Psoas muscle (tissue), 8 donors: ENCODE data around the gene TP63. TPM values are rescaled to one million over a fixed set of nuclear protein-coding genes. Genes with fewer than 3 reads are reported as not detected.

Source experiments
- ATAC-seq, 4 donors: fragments of 200-7000 bp; cut with Tn5 transposase; one replicate each; pipeline ENCODE4 v1.9.1; 2020; ENCODE audit warnings: moderate library complexity in 3 of 4, mild to moderate bottlenecking in 2 of 4
- DNase-seq, 2 donors: peaks; one replicate each; pipeline ENCODE4 v3.0.0-alpha.2; 2020
- H3K27ac ChIP-seq: fragments of 200-600 bp; one replicate; pipeline ENCODE4 v1.8.0; 2022
- H3K27me3 ChIP-seq, 3 donors: fragments of 200-600 bp in 1 of 3; one replicate each; pipeline versions ENCODE4 v1.6.1 to v1.8.0; 2013 to 2022; ENCODE audit warnings: low read length in 2 of 3, mild to moderate bottlenecking in 2 of 3, moderate library complexity in 1 of 3; ENCODE audit not compliant: insufficient read depth in 3 of 3
- H3K36me3 ChIP-seq, 2 donors: fragments of 200-600 bp in 1 of 2; one replicate each; pipeline versions ENCODE4 v1.6.1 to v1.8.0; 2013 to 2022; ENCODE audit warnings: low read depth in 1 of 2, mild to moderate bottlenecking in 1 of 2, moderate library complexity in 1 of 2; ENCODE audit not compliant: insufficient read depth in 1 of 2
- H3K4me1 ChIP-seq: fragments of 200-600 bp; one replicate; pipeline ENCODE4 v1.8.0; 2022
- H3K4me3 ChIP-seq: fragments of 200-600 bp; one replicate; pipeline ENCODE4 v1.8.0; 2022; ENCODE audit warnings: mild to moderate bottlenecking
- H3K9me3 ChIP-seq: fragments of 200-600 bp; one replicate; pipeline ENCODE4 v1.8.0; 2022
- CTCF ChIP-seq: fragments of 200-600 bp; IDR thresholded peaks from one replicate; pipeline ENCODE4 v1.8.0; 2022; ENCODE audit warnings: antibody characterized with exemption
- WGBS, 3 donors: extraction: QIAGEN DNeasy Blood & Tissue Kit; methylation state at CpG; one replicate each; pipeline versions ENCODE4 v1.1.6 to v1.1.7; 2013; 5-methylcytosine and 5-hydroxymethylcytosine counted together
- intact Hi-C, 2 donors: fragments of 100-400 bp; cut with DNase I; formaldehyde crosslinking; loops; one replicate each; pipeline versions ENCODE4 v1.11.0 to v1.14.2; 2022
- polyA plus RNA-seq, 3 donors: library from polyadenylated mRNA; stranded (reverse); fragments of 200-250 nt; gene quantifications; one replicate each; pipeline ENCODE4 v1.2.3, GENCODE V29; 2013
- total RNA-seq, 4 donors: library from RNA; stranded (reverse); fragmentation: NEBNext Ultra II Directional in 2 of 4; extraction: Animal tissue kit (Norgen Biotek cat#: 25700) in 2 of 4; gene quantifications; one replicate each; pipeline versions ENCODE4 v1.2.1 to v1.2.4, GENCODE V29; 2021 to 2023
- donor health status: healthy with polysubstance abuse.
- donor health status: DM: no; HTN: no; CAD: no; lungs with moderate emphysema.
- donor health status: Bipolar disorder and iron deficiency.
- donor health status: healthy.
- donor health status: DM: yes; HTN: yes; CAD: no.
- donor health status: DM: no; HTN: no; CAD: no.
- donor health status: DM: no; HTN: no; CAD: no.
- donor health status: DM: yes; HTN: yes; CAD: no.

Gene TP63
- total and polyA plus RNA-seq, 7 donors: 1.4 to 83.0 (median 13.1) TPM

DNA sequence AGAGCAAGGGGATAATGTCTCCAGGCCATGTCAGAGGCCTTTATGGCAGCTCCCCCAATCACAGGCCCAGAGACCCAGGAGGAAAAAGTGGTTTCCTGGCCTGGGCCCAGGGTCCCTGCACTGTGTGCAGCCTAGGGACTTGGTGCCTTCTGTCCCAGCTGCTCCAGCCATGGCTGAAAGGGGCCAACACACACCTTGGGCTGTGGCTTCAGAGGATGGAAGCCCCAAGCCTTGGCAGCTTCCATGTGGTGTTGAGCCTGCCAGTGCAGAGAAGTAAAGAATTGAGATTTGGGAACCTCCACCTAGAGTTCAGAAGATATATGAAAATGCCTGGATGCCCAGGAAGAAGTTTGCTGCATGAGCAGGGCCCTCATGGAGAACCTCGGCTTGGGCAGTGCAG is 18.1 kb upstream of the TP63 start:
- 90 to 94% (median 93%) methylated on average over 1 of the region's 1 CpG for WGBS, 3 donors
- Histone ChIP-seq H3K36me3 (no peaks in the 10 kb centered on the region), H3K27me3 (no peaks in the 10 kb centered on the region), H3K4me1 (no peaks in the 10 kb centered on the region), H3K9me3 (peaks cover 8% of the 10 kb centered on the region), H3K27ac (no peak overlapping the region), H3K4me3 (no peak overlapping the region)
- intact Hi-C loops: no loop called here
- TF ChIP-seq CTCF: no peak
- ATAC-seq (no peak), DNase-seq (no peak)

GRCh38 chr3:189621948-189622603 is 9.1 kb upstream of the TP63 start:
- no peak for TF ChIP-seq CTCF
- Histone ChIP-seq H3K27me3 (no peaks in the 10 kb centered on the region), H3K4me1 (peaks cover 35% of the 10 kb centered on the region), H3K4me3 (peak overlapping the region; percentile 43), H3K9me3 (no peaks in the 10 kb centered on the region), H3K27ac (peak overlapping the region; percentile 91), H3K36me3 (no peaks in the 10 kb centered on the region)
- 26 to 45% (median 29%) methylated on average over 9 of the region's 9 CpGs for WGBS, 3 donors
- intact Hi-C loops: loop anchor here in 1 of 2 donors (5.0 kb wide), 1 partner anchor 360 kb away; no protein-coding TSS in a partner anchor
- ATAC-seq (peak; percentile 88 to 94 (median 92)), DNase-seq (peak; percentile 65 to 85)

- peak; percentile 73 to 87 (median 78) for ATAC-seq
- 36 to 45% (median 37%) methylated on average over 7 of the region's 7 CpGs for WGBS, 3 donors
- TF ChIP-seq CTCF: no peak
- no peaks in the 10 kb centered on the region for H3K9me3 ChIP-seq
- H3K27me3 ChIP-seq: no peaks in the 10 kb centered on the region
- DNase-seq: no peak
- peak overlapping the region; percentile 43 for H3K4me3 ChIP-seq
- no peaks in the 10 kb centered on the region for H3K36me3 ChIP-seq
- peaks cover 39% of the 10 kb centered on the region for H3K4me1 ChIP-seq
- H3K27ac ChIP-seq: peak overlapping the region; percentile 91
- intact Hi-C loops: loop anchor here in 1 of 2 donors (5.0 kb wide), 1 partner anchor 360 kb away; no protein-coding TSS in a partner anchor
Observed at GRCh38 chr3:189622629-189623028, 8.6 kb upstream of the TP63 start.

- H3K27ac ChIP-seq: peak overlapping the region; percentile 91
- peaks cover 49% of the 10 kb centered on the region for H3K4me1 ChIP-seq
- DNase-seq (no peak), ATAC-seq (no peak)
- no peak overlapping the region for H3K4me3 ChIP-seq
- H3K9me3 ChIP-seq: no peaks in the 10 kb centered on the region
- TF ChIP-seq CTCF: no peak
- intact Hi-C loops: loop anchor here in 1 of 2 donors (5.0 kb wide), 1 partner anchor 362 kb away; no protein-coding TSS in a partner anchor
- H3K27me3 ChIP-seq: no peaks in the 10 kb centered on the region
- H3K36me3 ChIP-seq: no peaks in the 10 kb centered on the region
- WGBS, 3 donors: 83 to 90% (median 85%) methylated on average over 1 of the region's 1 CpG
Observed at GRCh38 chr3:189624130-189624529, 7.1 kb upstream of the TP63 start.

- ATAC-seq (no peak), DNase-seq (no peak)
- 64 to 81% (median 69%) methylated on average over 3 of the region's 3 CpGs for WGBS, 3 donors
- intact Hi-C loops: no loop called here
- Histone ChIP-seq H3K27me3 (no peaks in the 10 kb centered on the region), H3K9me3 (no peaks in the 10 kb centered on the region), H3K36me3 (no peaks in the 10 kb centered on the region), H3K4me1 (peaks cover 58% of the 10 kb centered on the region), H3K27ac (peak overlapping the region; percentile 91), H3K4me3 (no peak overlapping the region)
- TF ChIP-seq CTCF: no peak
Observed at GRCh38 chr3:189625071-189625470, 6.1 kb upstream of the TP63 start.
